HepG2 (cell line): Measurements from ENCODE around the gene ZNF584. TPM values are rescaled to one million over a fixed set of nuclear protein-coding genes. Genes with fewer than 3 reads are reported as not detected.

Experiments used
- ARNTL ChIP-seq: sonication (generic); formaldehyde crosslinking; IDR thresholded peaks from 2 replicates; pipeline ENCODE4 v1.4.0; 2020; ENCODE audit warnings: mild to moderate bottlenecking, missing genetic modification reagents
- CBX1 ChIP-seq: IDR thresholded peaks from one replicate; pipeline ENCODE4 v1.6.1; 2016; ENCODE audit warnings: antibody characterized with exemption, low read depth
- HNRNPLL ChIP-seq: fragments of 200-400 bp; formaldehyde crosslinking; IDR thresholded peaks from 2 replicates; pipeline ENCODE4 v1.6.1; 2017; ENCODE audit warnings: mild to moderate bottlenecking, low read depth, low read length; ENCODE audit not compliant: poor library complexity, severe bottlenecking
- MIER2 ChIP-seq: IDR thresholded peaks from 2 replicates; pipeline ENCODE4 v1.6.1; 2016; ENCODE audit warnings: missing biosample characterization, missing genetic modification reagents
- MYC ChIP-seq: sonication (generic); formaldehyde crosslinking; IDR thresholded peaks from 2 replicates; pipeline ENCODE4 v1.9.0; 2021; ENCODE audit warnings: missing genetic modification reagents, borderline replicate concordance
- MZF1 ChIP-seq: sonication (generic); formaldehyde crosslinking; IDR thresholded peaks from 2 replicates; pipeline ENCODE4 v1.8.1; 2023; ENCODE audit warnings: mild to moderate bottlenecking, missing genetic modification reagents, borderline replicate concordance
- PAWR ChIP-seq: sonication (generic); formaldehyde crosslinking; IDR thresholded peaks from 2 replicates; pipeline ENCODE4 v1.4.0; 2020; ENCODE audit warnings: missing genetic modification reagents, mild to moderate bottlenecking, borderline replicate concordance
- PBX3 ChIP-seq: sonication (generic); formaldehyde crosslinking; IDR thresholded peaks from 2 replicates; pipeline ENCODE4 v1.8.1; 2023; ENCODE audit warnings: missing genetic modification reagents, inconsistent platforms, borderline replicate concordance
- POGZ ChIP-seq: sonication (generic); formaldehyde crosslinking; IDR thresholded peaks from 2 replicates; pipeline ENCODE4 v1.4.0; 2020; ENCODE audit warnings: mild to moderate bottlenecking, missing genetic modification reagents
- PPARG ChIP-seq: conservative IDR thresholded peaks from 2 replicates; pipeline ENCODE4 v1.6.1; 2016; ENCODE audit warnings: missing biosample characterization, missing genetic modification reagents
- RAD51 ChIP-seq: fragments of 450-650 bp; IDR thresholded peaks from 2 replicates; pipeline ENCODE4 v1.6.1; 2016; ENCODE audit warnings: borderline replicate concordance
- RBM22 ChIP-seq: fragments of 200-400 bp; formaldehyde crosslinking; optimal IDR thresholded peaks from 2 replicates; pipeline ENCODE3; 2017; ENCODE audit warnings: mild to moderate bottlenecking, low read length, moderate library complexity
- RFXAP ChIP-seq: sonication (generic); formaldehyde crosslinking; IDR thresholded peaks from 2 replicates; pipeline ENCODE4 v1.4.0; 2020; ENCODE audit warnings: missing genetic modification reagents, borderline replicate concordance
- SALL1 ChIP-seq: sonication (generic); formaldehyde crosslinking; IDR thresholded peaks from 2 replicates; pipeline ENCODE4 v1.8.0; 2022; ENCODE audit warnings: mild to moderate bottlenecking, missing genetic modification reagents
- YEATS4 ChIP-seq: sonication (generic); formaldehyde crosslinking; IDR thresholded peaks from 2 replicates; pipeline ENCODE4 v1.4.0; 2020; ENCODE audit warnings: missing genetic modification reagents, borderline replicate concordance
- ZNF230 ChIP-seq: sonication (generic); formaldehyde crosslinking; IDR thresholded peaks from 2 replicates; pipeline ENCODE4 v1.4.0; 2020; ENCODE audit warnings: mild to moderate bottlenecking, missing genetic modification reagents
- ZNF296 ChIP-seq: sonication (generic); formaldehyde crosslinking; conservative IDR thresholded peaks from 2 replicates; pipeline ENCODE4 v1.5.0; 2020; ENCODE audit warnings: mild to moderate bottlenecking, missing genetic modification reagents
- ZNF318 ChIP-seq: sonication (generic); formaldehyde crosslinking; IDR thresholded peaks from 2 replicates; pipeline ENCODE4 v1.4.0; 2020; ENCODE audit warnings: mild to moderate bottlenecking, missing genetic modification reagents
- ZNF589 ChIP-seq: sonication (generic); formaldehyde crosslinking; conservative IDR thresholded peaks from 2 replicates; pipeline ENCODE4 v1.8.0; 2022; ENCODE audit warnings: mild to moderate bottlenecking, moderate library complexity, missing genetic modification reagents
- ZNF772 ChIP-seq: sonication (generic); formaldehyde crosslinking; IDR thresholded peaks from 2 replicates; pipeline ENCODE4 v1.5.0; 2020; ENCODE audit warnings: mild to moderate bottlenecking, missing genetic modification reagents
- ZNF788 ChIP-seq: sonication (generic); formaldehyde crosslinking; IDR thresholded peaks from 2 replicates; pipeline ENCODE4 v1.5.0; 2020; ENCODE audit warnings: mild to moderate bottlenecking, missing genetic modification reagents, borderline replicate concordance
- polyA plus RNA-seq, 8 experiments: library from polyadenylated mRNA; depleted of rRNA in 3 of 8; stranded (reverse) in 7 of 8; unstranded in 1 of 8; fragments of >200 nt; fragmentation: Illumina TruSeq in 4 of 8; extraction: Trizol in 4 of 8; gene quantifications; 2 replicates each; pipeline versions ENCODE4 v1.2.1 to v1.2.3, GENCODE V29; 2011 to 2016; ENCODE audit warnings: low read depth in 4 of 8, missing spikeins in 1 of 8, mixed read lengths in 1 of 8; ENCODE audit not compliant: insufficient read depth in 1 of 8
- total RNA-seq, 5 experiments: library from RNA; depleted of rRNA; stranded (reverse); fragments of >200 nt; fragmentation: Illumina TruSeq; extraction: Trizol; gene quantifications; 2 replicates each; pipeline ENCODE4 v1.2.3, GENCODE V29; 2016; ENCODE audit warnings: low read depth in 1 of 5

The ZNF584 gene
- total and polyA plus RNA-seq, 2 of the 13 experiments (the other 11 are each of a cell fraction or from before 2014, with no cell fraction given) = 2.4 to 7.0 TPM

- TF ChIP-seq PBX3 (CRISPR knock-in tag) (no peak), PAWR (CRISPR knock-in tag) (no peak), RBM22 (peak; percentile 100), MZF1 (no peak), CBX1 (no peak), ZNF318 (CRISPR knock-in tag) (no peak), PPARG (CRISPR knock-in tag) (no peak), ZNF589 (CRISPR knock-in tag) (no peak), RAD51 (no peak), YEATS4 (CRISPR knock-in tag) (0 out of 2 replicates have a peak, but pooled peaks have one; percentile 44), SALL1 (CRISPR knock-in tag) (peak; percentile 46; the same call in 1 of the 2 replicates), ZNF230 (CRISPR knock-in tag) (no peak), ZNF788 (CRISPR knock-in tag) (peak; percentile 80; the same call in 1 of the 2 replicates), MYC (CRISPR knock-in tag) (peak; percentile 54; the same call in 1 of the 2 replicates), ZNF772 (CRISPR knock-in tag) (no peak; the same call in 1 of the 2 replicates), HNRNPLL (peak; percentile 98), ZNF296 (CRISPR knock-in tag) (no peak), MIER2 (CRISPR knock-in tag) (no peak), ARNTL (CRISPR knock-in tag) (no peak), RFXAP (CRISPR knock-in tag) (peak; percentile 99), POGZ (CRISPR knock-in tag) (no peak)
Observed at GRCh38 chr19:58400916-58401839, 7.3 kb upstream of the ZNF584 start (continued).
